ENCODE measurements around the gene FCHO2.
A peak's percentile ranks its signal among the peaks of the same experiment; 100 is the strongest.

Gene FCHO2

GRCh38 chr5:73081093-73081492 is 125.3 kb downstream of the FCHO2 start:
- no peak overlapping the region for H3K4me3 ChIP-seq (ENCODE audit: low read depth, low read length)
- DNase-seq (ENCODE audit: low read depth), result no peak
- no peak for TF ChIP-seq MAX (IDR thresholded peaks at IDR 0.05; ENCODE audit: low read depth, low read length)
- TF ChIP-seq CTCF (IDR thresholded peaks at IDR 0.05; ENCODE audit: low read depth, low read length), result no peak
- no peak for TF ChIP-seq MYC (IDR thresholded peaks at IDR 0.05; ENCODE audit: low read depth, low read length)
- TF ChIP-seq POLR2A (IDR thresholded peaks at IDR 0.05; ENCODE audit: extremely low read depth, insufficient read length), result no peak

- TF ChIP-seq MAX (IDR thresholded peaks at IDR 0.05; ENCODE audit: low read depth, low read length) (no peak), CTCF (IDR thresholded peaks at IDR 0.05; ENCODE audit: low read depth, low read length) (no peak), MYC (IDR thresholded peaks at IDR 0.05; ENCODE audit: low read depth, low read length) (no peak), POLR2A (IDR thresholded peaks at IDR 0.05; ENCODE audit: extremely low read depth, insufficient read length) (no peak)
- no peak for DNase-seq (ENCODE audit: low read depth)
Observed at GRCh38 chr5:73088026-73088425, 132.2 kb downstream of the FCHO2 start.

GRCh38 chr5:73093943-73094342 is 138.1 kb downstream of the FCHO2 start:
- TF ChIP-seq MAX (IDR thresholded peaks at IDR 0.05; ENCODE audit: low read depth, low read length) (no peak), POLR2A (IDR thresholded peaks at IDR 0.05; ENCODE audit: extremely low read depth, insufficient read length) (no peak), CTCF (IDR thresholded peaks at IDR 0.05; ENCODE audit: low read depth, low read length) (no peak), MYC (IDR thresholded peaks at IDR 0.05; ENCODE audit: low read depth, low read length) (no peak)
- DNase-seq (ENCODE audit: low read depth), result peak; percentile 18
- H3K4me3 ChIP-seq (ENCODE audit: low read depth, low read length), result no peak overlapping the region

More at GRCh38 chr5:73088026-73088425, 132.2 kb downstream of the FCHO2 start:
- no peak overlapping the region for H3K4me3 ChIP-seq (ENCODE audit: low read depth, low read length)

GRCh38 chr5:73094415-73094814 is 138.6 kb downstream of the FCHO2 start:
- TF ChIP-seq POLR2A (IDR thresholded peaks at IDR 0.05; ENCODE audit: extremely low read depth, insufficient read length), result no peak
- no peak for TF ChIP-seq MAX (IDR thresholded peaks at IDR 0.05; ENCODE audit: low read depth, low read length)
- no peak for TF ChIP-seq CTCF (IDR thresholded peaks at IDR 0.05; ENCODE audit: low read depth, low read length)
- TF ChIP-seq MYC (IDR thresholded peaks at IDR 0.05; ENCODE audit: low read depth, low read length), result no peak
- DNase-seq (ENCODE audit: low read depth), result no peak
- H3K4me3 ChIP-seq (ENCODE audit: low read depth, low read length), result no peak overlapping the region

GRCh38 chr5:73095564-73096238 is 139.9 kb downstream of the FCHO2 start:
- TF ChIP-seq MYC (IDR thresholded peaks at IDR 0.05; ENCODE audit: low read depth, low read length), result no peak
- TF ChIP-seq POLR2A (IDR thresholded peaks at IDR 0.05; ENCODE audit: extremely low read depth, insufficient read length), result no peak
- no peak for TF ChIP-seq MAX (IDR thresholded peaks at IDR 0.05; ENCODE audit: low read depth, low read length)
- no peak for TF ChIP-seq CTCF (IDR thresholded peaks at IDR 0.05; ENCODE audit: low read depth, low read length)

More at GRCh38 chr5:73095564-73096238, 139.9 kb downstream of the FCHO2 start:
- peak; percentile 47 for DNase-seq (ENCODE audit: low read depth)
- H3K4me3 ChIP-seq (ENCODE audit: low read depth, low read length), result no peak overlapping the region
